SK-N-SH treated with all-trans-retinoic acid at 6 μM for 48 hours (cell line): ENCODE results near the gene ACVR1B.

Experiments
- ATAC-seq: fragments of 200-7000 bp; cut with Tn5 transposase; 3 replicates; pipeline ENCODE4 v1.9.1; 2020; ENCODE audit warnings: mild to moderate bottlenecking, moderate library complexity
- BACH2 ChIP-seq: fragments of 250-450 bp; sonication (Bioruptor Pico); IDR thresholded peaks from 2 replicates; pipeline ENCODE4 v1.9.0; 2021; ENCODE audit warnings: mild to moderate bottlenecking, borderline replicate concordance
- ESRRG ChIP-seq: fragments of 250-450 bp; sonication (Bioruptor Pico); IDR thresholded peaks from 2 replicates; pipeline ENCODE4 v1.6.1; 2021; ENCODE audit warnings: mild to moderate bottlenecking
- ISL1 ChIP-seq: fragments of 250-450 bp; sonication (Bioruptor Pico); IDR thresholded peaks from 2 replicates; pipeline ENCODE4 v2.1.2; 2022; ENCODE audit warnings: mild to moderate bottlenecking, moderate library complexity
- PPARA ChIP-seq: fragments of 250-450 bp; sonication (Bioruptor Pico); IDR thresholded peaks from 2 replicates; pipeline ENCODE4 v1.5.0; 2020; ENCODE audit warnings: mild to moderate bottlenecking, borderline replicate concordance
- RARB ChIP-seq: fragments of 250-450 bp; sonication (Bioruptor Pico); IDR thresholded peaks from 2 replicates; pipeline ENCODE4 v1.8.0; 2021; ENCODE audit warnings: mild to moderate bottlenecking, moderate library complexity
- SNAI2 ChIP-seq: fragments of 250-450 bp; sonication (Bioruptor Pico); IDR thresholded peaks from 2 replicates; pipeline ENCODE4 v1.5.0; 2020; ENCODE audit warnings: mild to moderate bottlenecking, moderate library complexity
- TCF4 ChIP-seq: fragments of 250-450 bp; sonication (Bioruptor Pico); IDR thresholded peaks from 2 replicates; pipeline ENCODE4 v1.8.0; 2021; ENCODE audit warnings: mild to moderate bottlenecking, moderate library complexity, borderline replicate concordance
- TOX ChIP-seq: fragments of 250-450 bp; sonication (Bioruptor Pico); IDR thresholded peaks from 2 replicates; pipeline ENCODE4 v1.8.0; 2021; ENCODE audit warnings: mild to moderate bottlenecking, moderate library complexity, borderline replicate concordance
- ZFP3 ChIP-seq: fragments of 250-450 bp; sonication (Bioruptor Pico); IDR thresholded peaks from 2 replicates; pipeline ENCODE4 v1.5.0; 2020; ENCODE audit warnings: mild to moderate bottlenecking, moderate library complexity
- ZFP30 ChIP-seq: fragments of 450-650 bp; formaldehyde crosslinking; IDR thresholded peaks from 2 replicates; pipeline ENCODE4 v1.5.0; 2022; ENCODE audit warnings: mild to moderate bottlenecking, moderate library complexity
- ZNF565 ChIP-seq: fragments of 450-650 bp; formaldehyde crosslinking; conservative IDR thresholded peaks from 2 replicates; pipeline ENCODE4 v1.5.0; 2020; ENCODE audit warnings: low read depth, mild to moderate bottlenecking, moderate library complexity
- ZNF8 ChIP-seq: fragments of 450-650 bp; formaldehyde crosslinking; IDR thresholded peaks from 2 replicates; pipeline ENCODE4 v1.5.0; 2020; ENCODE audit warnings: mild to moderate bottlenecking, moderate library complexity
- TF ChIP-seq, protein P1 (sequence below): fragments of 250-450 bp; sonication (Bioruptor Pico); IDR thresholded peaks from 2 replicates; pipeline ENCODE4 v1.5.1; 2020; ENCODE audit warnings: low read depth, mild to moderate bottlenecking, moderate library complexity
- TF ChIP-seq, protein P2 (sequence below): fragments of 250-450 bp; sonication (Bioruptor Pico); IDR thresholded peaks from 2 replicates; pipeline ENCODE4 v1.5.0; 2020; ENCODE audit warnings: mild to moderate bottlenecking, moderate library complexity
- TF ChIP-seq, protein P3 (sequence below): fragments of 250-450 bp; sonication (Bioruptor Pico); IDR thresholded peaks from 2 replicates; pipeline ENCODE4 v1.8.0; 2020; ENCODE audit warnings: mild to moderate bottlenecking, moderate library complexity, borderline replicate concordance
- TF ChIP-seq, protein P4 (sequence below): fragments of 250-450 bp; sonication (Bioruptor Pico); IDR thresholded peaks from 2 replicates; pipeline ENCODE4 v1.8.0; 2021; ENCODE audit warnings: low read depth, mild to moderate bottlenecking, moderate library complexity, borderline replicate concordance

Gene ACVR1B

DNA sequence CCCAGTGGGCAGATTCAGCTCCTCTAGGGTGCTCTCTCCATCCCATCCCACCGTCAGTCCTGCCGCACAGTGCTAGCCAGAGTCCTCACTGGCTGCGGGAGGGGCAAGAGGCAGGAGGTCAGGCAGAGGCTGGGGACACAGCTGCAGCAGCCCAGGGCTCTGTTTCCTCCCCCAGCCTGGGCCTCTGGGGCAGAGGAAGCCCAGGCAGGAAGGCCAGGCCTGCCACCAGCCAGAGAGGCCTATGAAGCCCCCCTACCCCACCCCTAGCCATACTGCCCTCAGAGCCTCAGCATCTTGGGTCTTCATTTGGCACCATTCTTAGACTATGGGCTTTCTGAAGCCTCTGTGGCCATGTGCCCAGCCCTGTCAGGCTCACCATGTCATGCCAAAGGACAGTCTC lies 40.8 kb upstream of the ACVR1B start (continued):
- no peak for TF ChIP-seq TCF4 (CRISPR knock-in tag)

DNA sequence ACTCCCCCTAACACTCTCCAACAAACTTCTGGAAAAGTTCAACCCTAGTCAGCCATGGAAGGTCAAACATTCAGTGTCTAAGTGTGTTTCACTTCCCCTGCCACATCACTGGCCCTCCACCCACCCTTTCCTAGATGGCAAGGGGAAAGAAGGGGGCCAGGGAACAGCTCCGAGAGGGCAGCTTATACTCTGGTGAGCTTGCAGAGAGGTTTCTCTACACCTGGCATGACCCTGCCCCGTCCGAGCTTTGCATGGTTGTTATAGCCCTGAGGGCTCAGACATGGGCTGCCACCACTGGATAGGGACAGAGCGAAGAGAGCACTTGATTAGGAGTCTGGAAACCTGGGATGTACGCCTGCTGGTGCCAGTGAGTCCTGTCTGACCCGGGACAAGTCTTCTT lies 40.2 kb upstream of the ACVR1B start:
- no peak for ATAC-seq
- TF ChIP-seq ESRRG (CRISPR knock-in tag) (no peak), PPARA (CRISPR knock-in tag) (no peak), BACH2 (no peak), ZFP30 (CRISPR knock-in tag) (no peak), SNAI2 (no peak), TOX (CRISPR knock-in tag) (no peak), ZNF8 (CRISPR knock-in tag) (no peak), RARB (CRISPR knock-in tag) (no peak), TCF4 (CRISPR knock-in tag) (no peak)
- TF ChIP-seq, protein P1, sequence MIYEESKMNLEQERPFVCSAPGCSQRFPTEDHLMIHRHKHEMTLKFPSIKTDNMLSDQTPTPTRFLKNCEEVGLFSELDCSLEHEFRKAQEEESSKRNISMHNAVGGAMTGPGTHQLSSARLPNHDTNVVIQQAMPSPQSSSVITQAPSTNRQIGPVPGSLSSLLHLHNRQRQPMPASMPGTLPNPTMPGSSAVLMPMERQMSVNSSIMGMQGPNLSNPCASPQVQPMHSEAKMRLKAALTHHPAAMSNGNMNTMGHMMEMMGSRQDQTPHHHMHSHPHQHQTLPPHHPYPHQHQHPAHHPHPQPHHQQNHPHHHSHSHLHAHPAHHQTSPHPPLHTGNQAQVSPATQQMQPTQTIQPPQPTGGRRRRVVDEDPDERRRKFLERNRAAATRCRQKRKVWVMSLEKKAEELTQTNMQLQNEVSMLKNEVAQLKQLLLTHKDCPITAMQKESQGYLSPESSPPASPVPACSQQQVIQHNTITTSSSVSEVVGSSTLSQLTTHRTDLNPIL (CRISPR knock-in tag): no peak
- TF ChIP-seq, protein P2, sequence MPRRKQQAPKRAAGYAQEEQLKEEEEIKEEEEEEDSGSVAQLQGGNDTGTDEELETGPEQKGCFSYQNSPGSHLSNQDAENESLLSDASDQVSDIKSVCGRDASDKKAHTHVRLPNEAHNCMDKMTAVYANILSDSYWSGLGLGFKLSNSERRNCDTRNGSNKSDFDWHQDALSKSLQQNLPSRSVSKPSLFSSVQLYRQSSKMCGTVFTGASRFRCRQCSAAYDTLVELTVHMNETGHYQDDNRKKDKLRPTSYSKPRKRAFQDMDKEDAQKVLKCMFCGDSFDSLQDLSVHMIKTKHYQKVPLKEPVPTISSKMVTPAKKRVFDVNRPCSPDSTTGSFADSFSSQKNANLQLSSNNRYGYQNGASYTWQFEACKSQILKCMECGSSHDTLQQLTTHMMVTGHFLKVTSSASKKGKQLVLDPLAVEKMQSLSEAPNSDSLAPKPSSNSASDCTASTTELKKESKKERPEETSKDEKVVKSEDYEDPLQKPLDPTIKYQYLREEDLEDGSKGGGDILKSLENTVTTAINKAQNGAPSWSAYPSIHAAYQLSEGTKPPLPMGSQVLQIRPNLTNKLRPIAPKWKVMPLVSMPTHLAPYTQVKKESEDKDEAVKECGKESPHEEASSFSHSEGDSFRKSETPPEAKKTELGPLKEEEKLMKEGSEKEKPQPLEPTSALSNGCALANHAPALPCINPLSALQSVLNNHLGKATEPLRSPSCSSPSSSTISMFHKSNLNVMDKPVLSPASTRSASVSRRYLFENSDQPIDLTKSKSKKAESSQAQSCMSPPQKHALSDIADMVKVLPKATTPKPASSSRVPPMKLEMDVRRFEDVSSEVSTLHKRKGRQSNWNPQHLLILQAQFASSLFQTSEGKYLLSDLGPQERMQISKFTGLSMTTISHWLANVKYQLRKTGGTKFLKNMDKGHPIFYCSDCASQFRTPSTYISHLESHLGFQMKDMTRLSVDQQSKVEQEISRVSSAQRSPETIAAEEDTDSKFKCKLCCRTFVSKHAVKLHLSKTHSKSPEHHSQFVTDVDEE (CRISPR knock-in tag): no peak

DNA sequence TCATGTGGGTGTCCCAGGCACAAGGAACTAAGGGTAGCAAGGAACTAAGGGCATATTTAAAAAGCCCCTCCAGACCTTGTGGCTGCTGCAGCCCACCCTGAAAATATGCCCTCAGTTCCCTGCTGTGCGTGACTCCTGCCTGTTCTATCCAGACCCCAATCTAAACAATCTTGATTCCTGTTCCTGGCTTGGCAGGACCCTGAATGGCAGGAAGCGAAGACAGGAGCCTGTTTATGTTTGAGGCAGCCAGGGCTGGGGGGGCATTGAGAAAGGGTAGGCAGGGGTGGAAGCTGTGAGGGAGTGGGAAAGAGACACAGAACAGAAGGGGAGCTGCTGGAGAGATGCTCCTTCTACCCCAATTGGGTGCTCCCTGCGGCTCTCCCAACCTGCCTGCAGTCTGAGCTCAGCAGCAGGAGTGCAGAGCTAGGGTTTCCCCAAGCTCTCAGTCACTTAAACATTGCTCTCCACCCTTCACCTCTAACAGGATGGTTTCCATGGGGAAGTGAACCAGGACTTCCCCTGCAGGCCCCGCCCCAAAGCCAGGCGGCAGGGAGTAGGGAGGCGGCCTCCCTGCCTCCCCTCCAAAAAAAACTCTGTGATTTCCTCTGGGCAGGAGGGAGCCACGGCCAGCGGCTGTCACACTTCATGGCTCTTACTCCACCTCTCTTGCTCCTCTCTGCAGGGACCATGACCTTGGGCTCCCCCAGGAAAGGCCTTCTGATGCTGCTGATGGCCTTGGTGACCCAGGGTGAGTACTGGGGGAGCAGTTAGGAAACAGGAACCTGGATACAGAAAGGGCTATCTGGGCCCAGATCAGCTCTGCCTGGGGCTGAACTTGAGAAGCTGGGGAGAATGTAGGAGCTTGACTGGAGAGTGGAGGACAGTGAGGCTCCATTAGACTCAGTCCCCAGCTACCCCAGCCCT lies 39.4 kb upstream of the ACVR1B start:
- TF ChIP-seq TCF4 (CRISPR knock-in tag) (no peak), ZFP3 (CRISPR knock-in tag) (no peak), ZNF565 (CRISPR knock-in tag) (no peak)
- TF ChIP-seq, protein P3, sequence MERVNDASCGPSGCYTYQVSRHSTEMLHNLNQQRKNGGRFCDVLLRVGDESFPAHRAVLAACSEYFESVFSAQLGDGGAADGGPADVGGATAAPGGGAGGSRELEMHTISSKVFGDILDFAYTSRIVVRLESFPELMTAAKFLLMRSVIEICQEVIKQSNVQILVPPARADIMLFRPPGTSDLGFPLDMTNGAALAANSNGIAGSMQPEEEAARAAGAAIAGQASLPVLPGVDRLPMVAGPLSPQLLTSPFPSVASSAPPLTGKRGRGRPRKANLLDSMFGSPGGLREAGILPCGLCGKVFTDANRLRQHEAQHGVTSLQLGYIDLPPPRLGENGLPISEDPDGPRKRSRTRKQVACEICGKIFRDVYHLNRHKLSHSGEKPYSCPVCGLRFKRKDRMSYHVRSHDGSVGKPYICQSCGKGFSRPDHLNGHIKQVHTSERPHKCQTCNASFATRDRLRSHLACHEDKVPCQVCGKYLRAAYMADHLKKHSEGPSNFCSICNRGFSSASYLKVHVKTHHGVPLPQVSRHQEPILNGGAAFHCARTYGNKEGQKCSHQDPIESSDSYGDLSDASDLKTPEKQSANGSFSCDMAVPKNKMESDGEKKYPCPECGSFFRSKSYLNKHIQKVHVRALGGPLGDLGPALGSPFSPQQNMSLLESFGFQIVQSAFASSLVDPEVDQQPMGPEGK (CRISPR knock-in tag): no peak
- TF ChIP-seq, protein P1 (CRISPR knock-in tag): no peak
- TF ChIP-seq, protein P4, sequence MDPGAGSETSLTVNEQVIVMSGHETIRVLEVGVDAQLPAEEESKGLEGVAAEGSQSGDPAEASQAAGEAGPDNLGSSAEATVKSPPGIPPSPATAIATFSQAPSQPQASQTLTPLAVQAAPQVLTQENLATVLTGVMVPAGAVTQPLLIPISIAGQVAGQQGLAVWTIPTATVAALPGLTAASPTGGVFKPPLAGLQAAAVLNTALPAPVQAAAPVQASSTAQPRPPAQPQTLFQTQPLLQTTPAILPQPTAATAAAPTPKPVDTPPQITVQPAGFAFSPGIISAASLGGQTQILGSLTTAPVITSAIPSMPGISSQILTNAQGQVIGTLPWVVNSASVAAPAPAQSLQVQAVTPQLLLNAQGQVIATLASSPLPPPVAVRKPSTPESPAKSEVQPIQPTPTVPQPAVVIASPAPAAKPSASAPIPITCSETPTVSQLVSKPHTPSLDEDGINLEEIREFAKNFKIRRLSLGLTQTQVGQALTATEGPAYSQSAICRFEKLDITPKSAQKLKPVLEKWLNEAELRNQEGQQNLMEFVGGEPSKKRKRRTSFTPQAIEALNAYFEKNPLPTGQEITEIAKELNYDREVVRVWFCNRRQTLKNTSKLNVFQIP (CRISPR knock-in tag): no peak

DNA sequence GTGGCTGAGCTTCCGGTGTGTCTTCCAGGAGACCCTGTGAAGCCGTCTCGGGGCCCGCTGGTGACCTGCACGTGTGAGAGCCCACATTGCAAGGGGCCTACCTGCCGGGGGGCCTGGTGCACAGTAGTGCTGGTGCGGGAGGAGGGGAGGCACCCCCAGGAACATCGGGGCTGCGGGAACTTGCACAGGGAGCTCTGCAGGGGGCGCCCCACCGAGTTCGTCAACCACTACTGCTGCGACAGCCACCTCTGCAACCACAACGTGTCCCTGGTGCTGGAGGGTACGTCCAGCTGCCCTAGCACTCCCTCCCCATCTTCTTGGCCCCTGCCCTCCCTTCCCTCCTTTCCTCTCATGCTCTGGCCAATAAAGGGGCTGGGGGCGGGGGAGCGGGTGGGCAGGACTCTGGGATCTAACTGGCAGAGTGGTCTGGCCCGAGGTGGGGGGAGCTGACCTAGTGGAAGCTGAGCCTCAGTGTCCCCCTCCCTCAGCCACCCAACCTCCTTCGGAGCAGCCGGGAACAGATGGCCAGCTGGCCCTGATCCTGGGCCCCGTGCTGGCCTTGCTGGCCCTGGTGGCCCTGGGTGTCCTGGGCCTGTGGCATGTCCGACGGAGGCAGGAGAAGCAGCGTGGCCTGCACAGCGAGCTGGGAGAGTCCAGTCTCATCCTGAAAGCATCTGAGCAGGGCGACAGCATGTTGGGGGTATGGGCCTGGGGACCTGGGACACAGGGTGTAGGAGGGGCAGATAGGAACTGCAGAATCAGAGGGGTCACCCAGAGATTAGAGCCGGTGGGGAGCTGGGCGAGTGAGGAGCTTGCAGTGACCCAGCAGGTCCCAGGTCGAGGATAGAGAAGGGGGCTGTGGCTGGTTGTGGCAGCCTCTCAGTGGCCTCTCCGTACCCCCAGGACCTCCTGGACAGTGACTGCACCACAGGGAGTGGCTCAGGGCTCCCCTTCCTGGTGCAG lies 38.1 kb upstream of the ACVR1B start:
- ATAC-seq: no peak
- TF ChIP-seq, protein P1 (CRISPR knock-in tag): no peak
- TF ChIP-seq BACH2 (no peak), PPARA (CRISPR knock-in tag) (no peak), ISL1 (CRISPR knock-in tag) (no peak), ZFP30 (CRISPR knock-in tag) (no peak), ZNF8 (CRISPR knock-in tag) (no peak), ESRRG (CRISPR knock-in tag) (no peak)
- TF ChIP-seq, protein P2 (CRISPR knock-in tag): no peak

More for the DNA sequence above, 39.4 kb upstream of the ACVR1B start:
- peak; percentile 20; the same call in 2 of the 3 replicates for ATAC-seq
